Measurements from ENCODE around the gene CALCB.
"Not testable (repeated sequence)": the region's sequence is repeated elsewhere in the genome, so short reads cannot be mapped to it uniquely, and the experiment has no call there.

CALCB gene

DNA sequence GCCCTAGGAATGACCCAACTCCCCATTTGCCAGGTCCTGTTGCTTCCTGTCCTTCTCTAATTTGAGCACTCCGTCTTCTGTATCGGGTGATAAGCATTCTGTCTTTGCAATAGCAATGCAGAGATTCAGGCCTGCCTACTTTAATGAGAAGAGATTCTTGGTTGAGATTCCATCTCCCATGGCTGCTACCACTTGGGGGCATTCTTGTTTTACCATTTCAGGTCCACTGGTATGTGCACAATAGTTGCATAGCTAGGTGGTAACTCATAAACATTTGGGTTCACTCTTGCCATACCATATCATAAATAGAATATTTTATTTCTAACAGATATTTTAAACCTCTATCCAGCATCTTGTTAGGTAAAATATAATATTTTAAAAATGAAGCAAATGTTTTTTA is 34.4 kb upstream of the CALCB start:
- TF ChIP-seq, protein P1, sequence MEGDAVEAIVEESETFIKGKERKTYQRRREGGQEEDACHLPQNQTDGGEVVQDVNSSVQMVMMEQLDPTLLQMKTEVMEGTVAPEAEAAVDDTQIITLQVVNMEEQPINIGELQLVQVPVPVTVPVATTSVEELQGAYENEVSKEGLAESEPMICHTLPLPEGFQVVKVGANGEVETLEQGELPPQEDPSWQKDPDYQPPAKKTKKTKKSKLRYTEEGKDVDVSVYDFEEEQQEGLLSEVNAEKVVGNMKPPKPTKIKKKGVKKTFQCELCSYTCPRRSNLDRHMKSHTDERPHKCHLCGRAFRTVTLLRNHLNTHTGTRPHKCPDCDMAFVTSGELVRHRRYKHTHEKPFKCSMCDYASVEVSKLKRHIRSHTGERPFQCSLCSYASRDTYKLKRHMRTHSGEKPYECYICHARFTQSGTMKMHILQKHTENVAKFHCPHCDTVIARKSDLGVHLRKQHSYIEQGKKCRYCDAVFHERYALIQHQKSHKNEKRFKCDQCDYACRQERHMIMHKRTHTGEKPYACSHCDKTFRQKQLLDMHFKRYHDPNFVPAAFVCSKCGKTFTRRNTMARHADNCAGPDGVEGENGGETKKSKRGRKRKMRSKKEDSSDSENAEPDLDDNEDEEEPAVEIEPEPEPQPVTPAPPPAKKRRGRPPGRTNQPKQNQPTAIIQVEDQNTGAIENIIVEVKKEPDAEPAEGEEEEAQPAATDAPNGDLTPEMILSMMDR (IDR thresholded peaks at IDR 0.05; ENCODE audit: insufficient read depth, low read depth, low read length, missing control alignments) = no peak
- DNase-seq (ENCODE audit: low read depth) = no peak

DNA sequence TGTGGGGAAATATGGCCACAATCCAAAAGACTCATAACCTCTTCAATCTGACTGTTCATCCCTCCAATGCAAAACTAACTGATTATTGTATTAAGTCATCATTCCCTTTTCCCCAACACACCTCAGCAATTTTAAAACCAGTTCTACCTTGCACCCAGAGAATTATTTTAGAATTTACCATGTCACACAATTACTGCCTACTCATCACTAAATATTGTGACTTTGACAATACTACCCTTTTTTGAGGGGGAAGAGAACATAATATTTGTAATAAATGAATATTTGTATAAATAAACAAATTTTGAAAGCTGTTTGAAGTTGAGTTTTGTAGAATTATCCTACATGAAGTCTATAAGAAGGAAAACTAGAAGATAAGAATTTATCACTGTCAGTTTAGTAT is 28.2 kb upstream of the CALCB start:
- DNase-seq (ENCODE audit: low read depth) = no peak
- no peak overlapping the region for H3K4me3 ChIP-seq (ENCODE audit: low read depth, low read length)
- TF ChIP-seq, protein P1 (IDR thresholded peaks at IDR 0.05; ENCODE audit: insufficient read depth, low read depth, low read length, missing control alignments) = no peak

More for the DNA sequence above, 34.4 kb upstream of the CALCB start:
- no peak overlapping the region for H3K4me3 ChIP-seq (ENCODE audit: low read depth, low read length)

DNA sequence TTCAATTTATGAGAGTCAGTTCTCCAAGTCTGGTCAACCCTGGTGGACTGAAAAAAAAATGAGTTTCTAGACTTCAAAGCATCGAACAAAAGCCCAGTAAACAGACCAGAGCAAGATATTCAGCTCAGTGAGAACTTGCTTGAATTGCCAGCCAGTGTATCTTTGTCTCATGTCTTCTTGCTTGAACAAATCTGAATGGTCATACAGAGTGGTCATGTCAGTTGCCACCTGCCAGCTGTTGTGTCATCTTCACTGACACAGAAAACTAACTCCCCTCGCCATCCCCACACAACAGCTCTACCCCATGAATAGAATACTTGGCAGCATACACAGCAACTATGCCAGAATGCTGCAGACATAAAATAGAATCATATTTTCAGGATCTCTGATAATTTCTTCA is 27.5 kb upstream of the CALCB start:
- TF ChIP-seq, protein P1 (IDR thresholded peaks at IDR 0.05; ENCODE audit: insufficient read depth, low read depth, low read length, missing control alignments) = no peak
- DNase-seq (ENCODE audit: low read depth) = no peak
- no peak overlapping the region for H3K4me3 ChIP-seq (ENCODE audit: low read depth, low read length)

DNA sequence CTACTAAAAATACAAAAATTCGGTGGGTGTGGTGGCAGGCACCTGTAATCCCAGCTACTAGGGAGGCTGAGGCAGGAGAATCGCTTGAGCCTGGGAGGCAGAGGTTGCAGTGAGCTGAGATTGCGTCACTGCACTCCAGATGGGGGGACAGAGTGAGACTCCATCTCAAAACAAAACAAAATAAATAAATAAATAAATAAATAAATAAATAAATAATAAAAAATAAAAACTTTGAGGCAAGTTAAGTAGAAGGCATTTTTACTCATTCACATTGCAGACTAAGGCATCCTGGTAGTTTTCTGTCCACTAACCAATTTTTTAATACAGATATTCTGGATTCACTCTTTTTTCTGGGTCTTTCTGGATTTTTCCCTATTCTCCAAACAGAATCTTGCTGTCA is 26.7 kb upstream of the CALCB start:
- not testable (repeated sequence) for DNase-seq (ENCODE audit: low read depth)

DNA sequence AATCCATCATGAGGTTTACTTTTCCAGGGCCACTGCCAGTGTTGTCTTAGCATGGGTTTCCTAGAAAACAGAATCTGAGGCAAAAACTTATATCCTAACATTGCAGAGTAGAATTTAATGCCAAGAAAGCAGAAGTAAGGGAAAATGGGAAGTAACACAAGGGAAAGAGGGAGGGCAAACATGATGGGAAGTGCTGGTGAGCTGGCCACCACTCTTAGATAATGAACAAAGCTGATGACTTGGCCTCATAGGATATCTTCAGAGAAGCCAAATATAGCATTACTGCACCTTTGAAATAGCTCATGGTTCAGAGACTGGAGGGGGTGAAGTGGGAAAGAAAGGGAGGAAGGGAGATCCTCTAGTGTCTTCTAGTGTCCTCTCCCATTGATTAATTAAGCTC is 24.8 kb upstream of the CALCB start:
- TF ChIP-seq, protein P1 (IDR thresholded peaks at IDR 0.05; ENCODE audit: insufficient read depth, low read depth, low read length, missing control alignments) = no peak
- H3K4me3 ChIP-seq (ENCODE audit: low read depth, low read length) = no peak overlapping the region
- no peak for DNase-seq (ENCODE audit: low read depth)

More for the DNA sequence above, 26.7 kb upstream of the CALCB start:
- H3K4me3 ChIP-seq (ENCODE audit: low read depth, low read length) = not testable (repeated sequence)

DNA sequence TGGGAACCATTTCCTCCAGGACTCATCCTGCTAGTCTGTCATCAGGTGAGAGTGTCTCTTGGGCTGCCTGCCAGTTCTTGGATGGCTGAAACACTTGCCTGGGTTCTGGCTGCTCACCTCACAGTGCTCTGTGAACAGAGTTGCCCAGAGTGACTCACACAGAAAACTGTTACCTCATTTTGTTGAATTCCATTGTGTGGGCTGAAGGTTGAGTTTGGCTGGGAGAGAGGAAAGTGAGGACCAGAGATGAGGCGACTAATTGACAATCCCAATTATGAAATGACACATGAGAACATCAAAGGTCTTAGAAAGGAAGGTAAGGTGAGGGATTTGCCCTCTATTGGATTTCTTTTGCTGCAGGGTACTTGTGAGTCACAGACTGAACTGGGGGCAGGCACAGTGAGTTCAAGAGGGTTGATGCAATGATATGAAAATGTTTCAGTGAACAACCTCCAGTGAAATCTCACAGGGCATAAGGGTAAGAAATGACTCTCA is 20.2 kb upstream of the CALCB start:
- no peak overlapping the region for H3K4me3 ChIP-seq (ENCODE audit: low read depth, low read length)
- no peak for DNase-seq (ENCODE audit: low read depth)
- TF ChIP-seq, protein P1 (IDR thresholded peaks at IDR 0.05; ENCODE audit: insufficient read depth, low read depth, low read length, missing control alignments) = no peak

DNA sequence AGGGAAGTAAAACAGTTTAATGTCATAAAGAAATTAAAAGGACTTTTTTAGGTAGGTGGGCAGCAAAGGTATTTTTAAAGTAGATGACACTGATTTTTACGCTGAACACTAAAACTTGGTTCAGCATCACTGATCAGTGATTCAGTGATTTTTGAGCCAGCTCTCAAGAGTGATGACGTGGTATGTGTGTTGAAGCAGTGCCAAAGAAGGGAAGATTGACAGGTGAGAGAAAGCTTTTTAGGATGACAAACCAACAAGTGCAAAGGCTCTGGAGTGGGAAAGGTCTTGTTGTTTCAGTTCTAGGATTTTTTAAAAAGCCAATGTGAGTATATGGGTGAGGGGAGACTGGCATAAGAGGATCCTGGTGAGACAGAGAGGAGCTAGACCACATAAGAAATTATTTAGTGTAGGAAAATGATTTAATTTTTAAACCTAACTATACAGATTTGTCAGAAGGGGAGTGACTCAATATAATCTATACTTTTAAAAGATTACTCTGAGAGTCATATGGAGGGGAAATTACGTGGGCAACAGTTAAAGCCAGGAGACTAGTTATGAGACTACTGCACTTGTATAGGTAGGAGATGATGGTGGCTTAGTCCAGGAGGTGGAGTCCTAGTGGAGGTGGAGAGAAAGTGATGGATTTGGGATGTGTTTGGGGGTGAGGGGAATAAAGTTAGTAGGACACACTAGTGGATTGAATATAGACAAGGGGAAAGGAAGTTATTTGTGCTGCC is 17.6 kb upstream of the CALCB start:
- no peak for DNase-seq (ENCODE audit: low read depth)
- TF ChIP-seq, protein P1 (IDR thresholded peaks at IDR 0.05; ENCODE audit: insufficient read depth, low read depth, low read length, missing control alignments) = no peak
- H3K4me3 ChIP-seq (ENCODE audit: low read depth, low read length) = no peak overlapping the region
